NCI-H446 (cell line): Measurements from ENCODE around the gene UBN1.

Source experiments
- DNase-seq, 2 experiments: peaks; one replicate each; lab custom pipeline; 2025; lab: John Stamatoyannopoulos, UW

The UBN1 gene

DNA sequence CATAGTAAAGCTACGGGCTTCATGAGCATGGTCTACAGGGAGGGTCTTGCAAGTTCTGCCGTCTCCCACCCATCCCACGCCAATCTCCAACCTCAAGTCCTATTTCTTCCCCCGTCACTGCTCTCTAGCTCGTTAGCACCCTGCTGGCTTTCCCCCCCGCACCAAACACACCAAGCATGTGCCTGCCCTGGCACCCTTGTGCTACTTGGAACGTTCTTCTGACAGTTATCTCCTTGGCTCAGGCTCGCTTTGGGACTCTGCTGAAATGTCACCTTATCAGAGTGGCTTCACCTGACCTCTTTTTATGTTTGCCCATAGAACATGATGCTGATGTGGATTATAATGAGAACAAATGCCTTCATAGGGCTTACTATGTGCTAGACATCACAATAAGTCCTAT lies 22.1 kb upstream of the UBN1 start:
- no peak for DNase-seq

DNA sequence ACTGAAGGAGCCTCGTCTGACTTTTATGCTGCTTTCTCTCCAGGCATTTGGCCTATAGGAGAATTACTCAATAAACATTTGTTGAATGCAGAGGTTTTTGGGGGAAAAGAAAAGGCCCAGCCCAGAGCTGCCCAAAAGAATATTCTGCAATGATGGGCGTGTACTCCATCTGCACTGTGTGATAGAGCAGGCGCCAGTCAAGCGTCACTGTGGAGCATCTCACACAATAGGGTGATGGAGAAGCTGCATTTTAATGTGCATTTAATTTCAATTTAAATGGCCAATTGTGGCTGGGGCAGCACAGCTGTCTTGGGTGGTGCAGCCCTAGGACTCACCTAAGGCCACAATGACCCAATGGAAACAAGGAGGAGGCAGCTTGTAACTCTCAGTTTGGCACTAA lies 20.8 kb upstream of the UBN1 start:
- DNase-seq = no peak

DNA sequence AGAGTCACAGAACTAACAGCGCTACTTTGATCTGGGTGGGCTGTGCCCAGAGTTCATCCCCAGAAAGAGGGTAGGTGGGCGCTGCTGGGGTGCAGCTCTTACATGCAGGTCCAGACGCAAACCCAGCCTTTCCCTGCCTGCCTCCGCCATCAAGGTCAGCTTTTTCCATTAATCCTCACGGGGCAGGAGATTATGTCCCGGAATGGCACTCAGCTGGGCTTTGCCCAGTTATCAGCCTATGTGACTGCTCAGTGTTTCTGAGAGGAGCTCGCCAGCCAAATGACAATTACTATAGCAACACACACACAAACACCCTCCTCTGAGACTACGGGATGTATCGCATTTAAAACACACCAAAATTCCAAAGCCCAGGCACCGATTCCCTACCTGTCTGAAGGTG lies 20.3 kb upstream of the UBN1 start:
- no peak for DNase-seq

GRCh38 chr16:4828567-4829321 lies 18.5 kb upstream of the UBN1 start:
- no peak for DNase-seq

- no peak for DNase-seq
Measured at GRCh38 chr16:4830408-4830807, 16.9 kb upstream of the UBN1 start.

DNA sequence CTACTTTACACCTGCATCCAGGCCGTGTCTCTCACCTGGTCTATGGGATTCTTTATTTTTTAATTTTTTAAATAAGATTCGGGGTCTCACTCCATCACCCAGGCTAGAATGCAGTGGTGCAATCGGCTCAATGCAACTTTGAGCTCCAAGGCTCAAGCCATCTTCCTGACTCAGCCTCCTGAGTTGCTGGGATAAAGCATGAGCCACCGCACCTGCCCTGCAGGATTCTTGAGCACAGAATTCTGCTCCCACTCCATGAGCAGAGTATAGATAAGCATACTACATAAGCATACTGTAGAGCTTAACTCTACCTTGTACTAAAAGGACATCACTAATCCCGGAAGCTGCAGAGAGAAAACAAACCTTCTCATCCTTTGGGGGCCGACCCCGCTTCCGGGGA lies 15.7 kb upstream of the UBN1 start:
- DNase-seq = no peak

GRCh38 chr16:4832698-4833343 lies 14.5 kb upstream of the UBN1 start:
- DNase-seq = no peak

GRCh38 chr16:4833584-4833983 lies 13.7 kb upstream of the UBN1 start:
- no peak for DNase-seq

DNA sequence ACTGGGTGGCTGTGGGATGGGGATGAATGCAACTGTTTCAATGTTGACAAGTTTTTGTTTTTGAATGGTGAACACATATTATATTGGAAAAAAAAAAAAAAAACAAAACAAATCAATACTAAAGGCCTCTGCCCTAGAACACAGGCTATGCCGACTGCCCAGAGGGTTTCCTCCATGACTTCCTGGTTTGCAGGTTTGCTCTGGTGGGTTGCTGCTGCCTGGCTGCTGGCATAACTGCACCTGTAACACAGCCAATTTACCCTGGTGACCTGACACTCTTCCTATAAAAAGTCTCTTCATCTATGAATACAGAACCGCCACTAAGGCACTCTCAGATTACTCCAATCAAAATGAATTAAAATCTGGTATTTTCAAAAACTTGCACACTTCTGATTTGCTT lies 10.6 kb upstream of the UBN1 start:
- DNase-seq = no peak

GRCh38 chr16:4837733-4838501 lies 9.4 kb upstream of the UBN1 start:
- no peak for DNase-seq

- DNase-seq = no peak
Measured at GRCh38 chr16:4839942-4840341, 7.3 kb upstream of the UBN1 start.

DNA sequence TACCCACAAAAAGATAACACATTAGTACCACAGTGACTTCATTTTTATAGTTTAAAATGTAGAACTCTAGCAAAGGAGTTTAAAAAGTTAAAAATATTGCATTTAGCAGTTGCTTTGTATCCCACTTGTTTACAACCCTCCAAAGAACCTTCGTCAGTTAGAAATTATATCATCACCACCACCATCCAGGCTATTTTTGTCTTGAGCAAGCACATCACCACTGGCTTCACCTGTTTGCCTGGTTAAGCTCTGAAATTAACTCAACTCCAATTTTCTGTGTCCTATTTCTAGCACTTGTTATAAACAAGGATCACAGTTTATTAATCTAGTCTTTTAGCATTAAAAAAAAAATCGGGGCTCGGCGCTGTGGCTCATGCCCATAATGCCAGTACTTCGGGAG lies 6.3 kb upstream of the UBN1 start:
- no peak for DNase-seq

DNA sequence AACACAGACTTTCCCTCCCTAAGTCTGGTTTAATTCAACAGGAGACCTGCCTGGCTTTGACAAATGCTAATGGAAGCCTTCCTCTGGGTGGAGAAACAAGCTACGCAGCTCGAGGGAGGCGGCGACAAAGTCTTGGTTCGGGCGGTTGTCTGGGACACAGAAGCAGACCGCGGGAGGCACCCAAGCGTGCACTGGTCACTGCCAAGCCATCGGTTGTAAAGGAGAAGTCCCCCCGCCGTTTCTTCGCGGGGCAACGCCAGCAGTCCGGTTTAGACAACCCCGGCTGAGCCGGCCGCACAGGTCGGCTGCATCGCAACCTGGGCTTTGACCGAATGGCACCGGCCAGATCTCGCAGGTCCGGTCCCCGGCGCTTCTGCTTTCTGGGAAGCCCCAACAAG lies 779 bp upstream of the UBN1 start:
- no peak for DNase-seq

DNA sequence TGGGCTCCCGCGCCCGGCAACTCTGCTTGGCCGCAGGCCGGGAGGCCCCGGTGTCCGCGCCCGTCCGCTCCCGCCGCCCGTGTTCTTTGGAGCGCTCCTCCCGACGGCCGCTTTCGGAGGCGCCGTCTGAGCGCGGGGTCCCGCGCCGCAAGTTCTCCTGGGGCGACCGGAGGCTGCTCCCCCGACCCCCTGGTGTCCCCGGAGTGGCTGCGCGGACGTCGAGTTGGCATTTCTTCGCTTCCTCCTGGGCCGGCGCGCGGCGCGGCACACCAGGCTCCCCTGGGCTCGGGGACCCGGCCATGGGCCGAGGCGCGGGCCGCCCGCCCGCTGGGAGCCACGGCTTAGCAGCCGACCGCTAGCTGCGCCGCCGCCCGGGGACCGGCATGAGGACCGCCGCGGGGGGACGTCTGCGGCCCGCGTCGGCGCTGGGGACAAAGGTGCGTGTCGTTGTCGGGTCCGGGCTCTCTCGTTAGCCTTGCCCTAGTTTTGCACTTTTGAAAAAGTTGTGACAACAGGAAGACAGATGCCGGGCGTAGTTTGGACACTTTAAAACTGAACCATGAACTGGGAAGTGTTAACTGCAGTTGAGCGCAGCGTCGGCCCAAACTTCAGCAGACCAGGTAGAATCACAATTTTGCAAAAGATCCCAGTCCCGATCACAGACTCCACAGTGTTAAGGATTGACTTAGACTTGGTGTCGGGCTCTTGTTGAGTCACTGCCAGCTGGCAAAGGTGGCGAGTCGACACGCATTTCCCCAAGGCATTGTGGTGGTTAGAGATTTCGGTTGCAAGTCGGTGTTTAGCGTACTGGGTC lies 700 bp downstream of the UBN1 start:
- DNase-seq = peak in 1 of 2 experiments; percentile 51

GRCh38 chr16:4850211-4850610 lies 2.9 kb downstream of the UBN1 start:
- no peak for DNase-seq

- no peak for DNase-seq
Measured at GRCh38 chr16:4852221-4852872, 5.1 kb downstream of the UBN1 start.

DNA sequence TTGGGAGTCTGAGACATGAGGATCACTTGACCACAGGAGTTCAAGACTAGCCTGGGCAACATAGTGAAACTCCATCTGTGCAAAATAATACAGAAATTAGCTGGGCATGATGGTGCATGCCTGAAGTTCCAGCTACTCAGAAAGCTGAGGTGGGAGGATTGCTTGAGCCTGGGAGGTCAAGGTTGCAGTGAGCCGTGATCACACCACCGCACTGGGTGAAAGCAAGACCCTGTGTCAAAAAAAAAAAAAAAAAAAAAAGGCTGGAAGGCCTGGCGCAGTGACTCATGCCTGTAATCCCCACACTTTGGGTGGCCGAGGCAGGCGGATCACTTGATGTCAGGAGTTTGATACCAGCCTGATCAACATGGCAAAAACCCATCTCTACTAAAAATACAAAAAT lies 8.1 kb downstream of the UBN1 start:
- no peak for DNase-seq

- no peak for DNase-seq
Measured at GRCh38 chr16:4855804-4856203, 8.5 kb downstream of the UBN1 start.

- DNase-seq = no peak
Measured at GRCh38 chr16:4859190-4859899, 12.1 kb downstream of the UBN1 start.

- no peak for DNase-seq
Measured at GRCh38 chr16:4859900-4860255, 12.6 kb downstream of the UBN1 start.

DNA sequence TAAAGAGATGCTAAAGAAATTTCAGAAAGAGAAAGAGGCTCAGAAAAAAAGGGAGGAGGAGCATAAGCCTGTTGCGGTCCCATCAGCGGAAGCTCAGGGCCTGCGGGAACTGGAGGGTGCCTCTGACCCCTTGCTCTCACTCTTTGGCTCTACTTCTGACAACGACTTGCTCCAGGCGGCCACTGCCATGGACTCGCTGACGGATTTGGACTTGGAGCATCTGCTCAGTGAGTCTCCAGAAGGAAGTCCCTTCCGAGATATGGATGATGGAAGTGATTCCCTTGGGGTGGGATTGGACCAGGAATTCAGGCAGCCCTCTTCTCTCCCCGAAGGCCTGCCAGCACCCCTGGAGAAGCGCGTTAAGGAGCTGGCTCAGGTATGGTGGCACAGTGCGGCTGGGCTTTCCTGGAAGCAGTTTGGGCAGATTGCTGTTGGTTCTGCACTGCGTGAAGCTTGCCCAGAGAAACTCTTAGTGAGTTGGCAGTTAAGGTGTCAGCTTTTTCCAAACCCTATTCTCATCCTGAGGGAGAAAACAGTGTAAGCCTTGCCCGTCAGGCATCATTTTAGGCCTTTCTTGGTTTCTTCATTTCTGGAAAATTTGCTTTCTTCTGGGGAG lies 13.6 kb downstream of the UBN1 start:
- DNase-seq = no peak
